HG03571 (cell line): ENCODE measurements around the gene DPP9.

Experiments
- ATAC-seq: cut with Tn5 transposase; IDR thresholded peaks from one replicate; pipeline ENCODE4 v1.9.1; 2021; ENCODE audit not compliant: unreplicated experiment

DPP9 gene

GRCh38 chr19:4636761-4637160 lies 86.9 kb downstream of the DPP9 start:
- ATAC-seq: no peak

GRCh38 chr19:4636151-4636717 lies 87.4 kb downstream of the DPP9 start:
- no peak for ATAC-seq

GRCh38 chr19:4635754-4636116 lies 87.9 kb downstream of the DPP9 start:
- ATAC-seq: no peak

GRCh38 chr19:4633140-4633967 lies 90.3 kb downstream of the DPP9 start:
- no peak for ATAC-seq
